Measurements from ENCODE around the gene ETS2.
"Not testable (repeated sequence)": the region's sequence is repeated elsewhere in the genome, so short reads cannot be mapped to it uniquely, and the experiment has no call there.

Gene ETS2

GRCh38 chr21:38817371-38818324 lies 11.9 kb downstream of the ETS2 start:
- DNase-seq (ENCODE audit: low read depth in 2 of 2): no peak

- no peak for DNase-seq (ENCODE audit: low read depth in 2 of 2)
Measured at GRCh38 chr21:38818325-38818723, 12.6 kb downstream of the ETS2 start.

GRCh38 chr21:38819051-38819718 lies 13.5 kb downstream of the ETS2 start:
- DNase-seq (ENCODE audit: low read depth in 2 of 2): no peak

- DNase-seq (ENCODE audit: low read depth in 2 of 2): no peak
Measured at GRCh38 chr21:38819719-38820159, 14.0 kb downstream of the ETS2 start.

- no peak for DNase-seq (ENCODE audit: low read depth in 2 of 2)
Measured at GRCh38 chr21:38820471-38821239, 14.9 kb downstream of the ETS2 start.

- DNase-seq (ENCODE audit: low read depth in 2 of 2): no peak
Measured at GRCh38 chr21:38821248-38821647, 15.5 kb downstream of the ETS2 start.

GRCh38 chr21:38821959-38822682 lies 16.4 kb downstream of the ETS2 start:
- no peak for DNase-seq (ENCODE audit: low read depth in 2 of 2)

- no peak for DNase-seq (ENCODE audit: low read depth in 2 of 2)
Measured at GRCh38 chr21:38822778-38823238, 17.1 kb downstream of the ETS2 start.

- no peak for DNase-seq (ENCODE audit: low read depth in 2 of 2)
Measured at GRCh38 chr21:38823737-38824123, 18.0 kb downstream of the ETS2 start.

GRCh38 chr21:38824124-38824822 lies 18.5 kb downstream of the ETS2 start:
- no peak for DNase-seq (ENCODE audit: low read depth in 2 of 2)

- no peak for DNase-seq (ENCODE audit: low read depth in 2 of 2)
Measured at GRCh38 chr21:38825269-38825668, 19.5 kb downstream of the ETS2 start.

- DNase-seq (ENCODE audit: low read depth in 2 of 2): no peak
Measured at GRCh38 chr21:38825921-38826320, 20.2 kb downstream of the ETS2 start.

- DNase-seq (ENCODE audit: low read depth in 2 of 2): not testable (repeated sequence)
Measured at GRCh38 chr21:38828111-38828510, 22.4 kb downstream of the ETS2 start.

- DNase-seq (ENCODE audit: low read depth in 2 of 2): no peak
Measured at GRCh38 chr21:38830671-38831525, 25.2 kb downstream of the ETS2 start.

GRCh38 chr21:38831526-38832467 lies 26.1 kb downstream of the ETS2 start:
- peak; percentile 26 to 53 for DNase-seq (ENCODE audit: low read depth in 2 of 2)

- no peak for DNase-seq (ENCODE audit: low read depth in 2 of 2)
Measured at GRCh38 chr21:38832664-38833063, 26.9 kb downstream of the ETS2 start.

GRCh38 chr21:38833117-38833516 lies 27.4 kb downstream of the ETS2 start:
- no peak for DNase-seq (ENCODE audit: low read depth in 2 of 2)

- no peak for DNase-seq (ENCODE audit: low read depth in 2 of 2)
Measured at GRCh38 chr21:38834725-38835124, 29.0 kb downstream of the ETS2 start.

Measured in stimulated activated CD4-positive, alpha-beta T cell treated with anti-CD3 and anti-CD28 coated beads, Interleukin-15, amount 100 ng/mL, for 48 hours (primary cell).